Body of pancreas (tissue), 4 donors: ENCODE results near the gene AMMECR1. TPM values are rescaled to one million over a fixed set of nuclear protein-coding genes. Genes with fewer than 3 reads are reported as not detected.

Experiments used
- ATAC-seq: fragments of 150-250 bp; one replicate; pipeline ENCODE4 v1.9.1; 2016
- DNase-seq, 4 donors: peaks; one replicate each; pipeline ENCODE4 v3.0.0-alpha.2; 2019
- H3K27ac ChIP-seq, 4 donors: fragments of 200-600 bp; sonication (generic); 1 replicate in 3 of 4; 2 replicates in 1 of 4; pipeline versions ENCODE4 v1.5.1 to v1.6.1; 2016 to 2019; ENCODE audit warnings: mild to moderate bottlenecking in 1 of 4, mixed read lengths in 1 of 4, moderate library complexity in 1 of 4
- H3K27me3 ChIP-seq, 2 donors: fragments of 200-600 bp; sonication (generic); one replicate each; pipeline ENCODE4 v1.6.0; 2016; ENCODE audit warnings: mild to moderate bottlenecking in 1 of 2
- H3K36me3 ChIP-seq, 2 donors: fragments of 200-600 bp; sonication (generic); replicated peaks in 1 of 2; 2 replicates each; pipeline ENCODE4 v1.5.1; 2016; ENCODE audit warnings: low read depth in 2 of 2; ENCODE audit not compliant: insufficient read depth in 1 of 2
- H3K4me1 ChIP-seq: fragments of 200-600 bp; sonication (generic); one replicate; pipeline ENCODE4 v1.6.0; 2016
- H3K4me3 ChIP-seq, 2 donors: fragments of 200-600 bp; sonication (generic); 1 replicate in 1 of 2; 2 replicates in 1 of 2; pipeline ENCODE4 v1.5.1; 2016 to 2019
- H3K9me3 ChIP-seq, 3 donors: fragments of 200-600 bp; sonication (generic); 1 replicate in 2 of 3; 2 replicates in 1 of 3; pipeline ENCODE4 v1.5.1; 2016
- POLR2A ChIP-seq, 3 donors: fragments of 450-650 bp; IDR thresholded peaks; one replicate each; pipeline ENCODE4 v1.6.1; 2016; ENCODE audit warnings: antibody characterized with exemption in 3 of 3, mild to moderate bottlenecking in 2 of 3
- WGBS, 2 donors: methylation state at CpG; one replicate each; pipeline ENCODE4 v1.1.5; 2017; 5-methylcytosine and 5-hydroxymethylcytosine counted together
- intact Hi-C: fragments of 100-400 bp; cut with DNase I; formaldehyde crosslinking; loops from one replicate; pipeline ENCODE4 v1.15.1; 2023
- total RNA-seq, 2 donors: library from RNA; depleted of rRNA; stranded (reverse); fragments of >200 nt; gene quantifications; one replicate each; pipeline ENCODE4 v1.1.0, GENCODE V29; 2016
- TF ChIP-seq, protein P1 (sequence below), 7 experiments: fragments of 450-650 bp in 4 of 7; fragments of 200-600 bp in 3 of 7; sonication (generic) in 3 of 7; IDR thresholded peaks; one replicate each; pipeline ENCODE4 v1.5.1; 2016 to 2019; ENCODE audit warnings: antibody characterized with exemption in 7 of 7

AMMECR1 gene
- total RNA-seq, 2 donors from 2014 or later = 1.6 to 6.5 TPM

DNA sequence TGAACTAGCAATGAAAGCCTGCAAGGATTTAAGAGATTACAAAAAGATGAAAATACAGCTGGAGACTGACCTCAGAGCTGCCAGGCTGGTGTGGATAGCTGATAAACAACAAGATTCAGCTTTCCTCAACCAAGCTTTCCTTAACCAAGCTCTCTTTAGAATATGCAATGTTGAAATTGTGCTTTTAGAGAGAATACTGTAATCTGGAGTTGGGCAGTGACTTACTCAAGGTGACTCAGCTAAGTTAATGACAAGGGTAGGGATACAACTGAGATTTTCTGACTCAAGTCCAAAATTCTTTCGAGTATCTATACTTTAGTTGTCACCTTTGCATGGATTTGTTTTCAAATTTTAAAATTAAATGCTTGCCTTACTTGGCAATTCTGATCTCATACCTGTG lies 98.0 kb downstream of the AMMECR1 start:
- Histone ChIP-seq H3K4me1 (no peaks in the 10 kb centered on the region), H3K36me3 (no peaks in the 10 kb centered on the region), H3K27ac (no peak overlapping the region), H3K9me3 (no peaks in the 10 kb centered on the region), H3K4me3 (no peak overlapping the region), H3K27me3 (no peaks in the 10 kb centered on the region)
- TF ChIP-seq, protein P1, sequence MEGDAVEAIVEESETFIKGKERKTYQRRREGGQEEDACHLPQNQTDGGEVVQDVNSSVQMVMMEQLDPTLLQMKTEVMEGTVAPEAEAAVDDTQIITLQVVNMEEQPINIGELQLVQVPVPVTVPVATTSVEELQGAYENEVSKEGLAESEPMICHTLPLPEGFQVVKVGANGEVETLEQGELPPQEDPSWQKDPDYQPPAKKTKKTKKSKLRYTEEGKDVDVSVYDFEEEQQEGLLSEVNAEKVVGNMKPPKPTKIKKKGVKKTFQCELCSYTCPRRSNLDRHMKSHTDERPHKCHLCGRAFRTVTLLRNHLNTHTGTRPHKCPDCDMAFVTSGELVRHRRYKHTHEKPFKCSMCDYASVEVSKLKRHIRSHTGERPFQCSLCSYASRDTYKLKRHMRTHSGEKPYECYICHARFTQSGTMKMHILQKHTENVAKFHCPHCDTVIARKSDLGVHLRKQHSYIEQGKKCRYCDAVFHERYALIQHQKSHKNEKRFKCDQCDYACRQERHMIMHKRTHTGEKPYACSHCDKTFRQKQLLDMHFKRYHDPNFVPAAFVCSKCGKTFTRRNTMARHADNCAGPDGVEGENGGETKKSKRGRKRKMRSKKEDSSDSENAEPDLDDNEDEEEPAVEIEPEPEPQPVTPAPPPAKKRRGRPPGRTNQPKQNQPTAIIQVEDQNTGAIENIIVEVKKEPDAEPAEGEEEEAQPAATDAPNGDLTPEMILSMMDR (IDR thresholded peaks at IDR 0.05) = no peak
- no peak for TF ChIP-seq POLR2A (IDR thresholded peaks at IDR 0.05)
- DNase-seq (no peak), ATAC-seq (no peak)
- WGBS, 2 donors = 10 to 35% methylated on average over 1 of the region's 1 CpG
- intact Hi-C loops = no loop called here

DNA sequence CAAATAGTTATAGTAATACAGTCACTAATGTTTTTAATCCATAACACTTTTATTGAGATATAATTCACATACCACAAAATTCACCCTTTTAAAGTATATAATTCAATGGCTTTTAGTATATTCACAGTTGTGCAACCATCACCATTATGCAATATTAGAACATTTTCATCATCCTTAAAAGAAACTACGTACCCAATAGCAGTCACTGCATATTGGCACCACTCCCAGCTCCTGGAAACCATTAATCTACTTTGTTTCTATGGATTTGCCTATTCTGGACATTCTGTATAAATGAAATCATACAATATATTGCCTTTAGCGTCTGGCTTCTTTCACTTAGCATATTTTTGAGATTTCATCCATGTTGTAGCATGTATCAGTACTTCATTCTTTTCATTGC lies 99.3 kb downstream of the AMMECR1 start:
- Histone ChIP-seq H3K27me3 (no peaks in the 10 kb centered on the region), H3K4me1 (no peaks in the 10 kb centered on the region), H3K27ac (no peak overlapping the region), H3K4me3 (no peak overlapping the region), H3K36me3 (no peaks in the 10 kb centered on the region), H3K9me3 (no peaks in the 10 kb centered on the region)
- DNase-seq = no peak
- TF ChIP-seq POLR2A (IDR thresholded peaks at IDR 0.05) = no peak
- TF ChIP-seq, protein P1 (IDR thresholded peaks at IDR 0.05) = no peak
- WGBS, 2 donors = 80 to 96% methylated on average over 2 of the region's 2 CpGs
- ATAC-seq = no peak
- intact Hi-C loops = no loop called here

DNA sequence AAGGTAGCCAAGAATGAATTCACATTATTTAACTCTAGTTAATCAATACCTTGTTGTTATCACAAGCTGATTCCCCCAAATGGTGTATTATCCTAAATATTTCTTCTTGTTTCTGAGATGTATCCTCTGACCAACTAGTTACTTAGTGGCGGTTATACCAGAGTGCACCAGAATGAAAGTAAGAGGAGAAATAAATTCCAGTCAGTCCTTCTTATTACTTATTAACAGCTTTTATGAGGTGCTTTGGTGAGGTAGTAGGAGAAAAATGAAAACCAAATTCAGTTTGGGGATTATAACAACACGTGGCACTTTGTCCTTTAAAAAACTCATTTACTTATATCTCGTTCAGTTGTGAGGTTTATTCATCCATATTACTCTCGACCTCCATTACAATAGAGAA lies 101.9 kb downstream of the AMMECR1 start:
- DNase-seq (no peak), ATAC-seq (peak; percentile 65)
- intact Hi-C loops = no loop called here
- no peak overlapping the region for H3K4me3 ChIP-seq
- no peaks in the 10 kb centered on the region for H3K4me1 ChIP-seq
- H3K36me3 ChIP-seq = no peaks in the 10 kb centered on the region
- TF ChIP-seq POLR2A (IDR thresholded peaks at IDR 0.05) = no peak
- TF ChIP-seq, protein P1 (IDR thresholded peaks at IDR 0.05) = no peak
- 67 to 69% methylated on average over 4 of the region's 4 CpGs for WGBS, 2 donors
- H3K27me3 ChIP-seq = no peaks in the 10 kb centered on the region
- peak overlapping the region in 3 of 4 donors; percentile 36 to 53 (median 43) for H3K27ac ChIP-seq
- H3K9me3 ChIP-seq = no peaks in the 10 kb centered on the region

DNA sequence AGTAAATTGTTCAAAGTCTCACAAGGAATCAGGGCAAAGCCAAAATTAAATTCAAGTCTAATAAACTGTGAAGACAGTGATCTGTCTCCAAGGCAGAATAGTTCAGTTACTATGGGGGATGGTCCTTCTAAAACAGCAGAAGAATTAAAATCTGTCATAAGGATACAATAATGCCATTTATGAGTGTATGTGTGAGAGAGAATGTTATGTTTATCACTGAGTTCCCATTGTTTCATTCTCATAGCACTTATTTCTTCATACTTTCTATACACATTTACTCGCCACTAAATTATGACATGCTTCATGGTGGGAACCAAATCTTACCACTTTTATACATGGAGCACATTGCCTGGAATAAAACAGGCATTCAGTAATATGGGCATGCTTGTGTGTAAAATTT lies 102.5 kb downstream of the AMMECR1 start:
- no peaks in the 10 kb centered on the region for H3K27me3 ChIP-seq

DNA sequence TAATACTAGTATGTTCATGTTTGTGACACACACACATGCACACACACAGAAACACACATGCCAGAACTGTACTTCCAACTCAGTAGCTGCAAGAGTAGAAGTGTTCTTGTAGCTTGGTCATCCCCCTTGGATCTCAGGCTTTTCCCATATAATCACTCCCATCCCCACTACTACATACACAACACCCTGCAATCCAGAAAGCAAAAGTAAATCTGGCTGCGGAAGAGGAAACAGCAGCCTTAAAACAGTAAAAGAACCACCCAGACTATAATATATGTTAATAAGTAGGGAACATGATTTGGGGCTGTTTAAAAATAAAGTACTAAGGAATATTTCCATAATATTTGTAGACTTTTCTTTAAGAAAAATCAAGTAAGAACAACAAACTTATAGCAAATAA lies 103.2 kb downstream of the AMMECR1 start:
- no peaks in the 10 kb centered on the region for H3K4me1 ChIP-seq
- H3K4me3 ChIP-seq = no peak overlapping the region
- ATAC-seq = no peak
- WGBS, 2 donors = 88 to 100% methylated on average over 1 of the region's 1 CpG
- H3K36me3 ChIP-seq = no peaks in the 10 kb centered on the region
- intact Hi-C loops = no loop called here
- H3K9me3 ChIP-seq = no peaks in the 10 kb centered on the region
- H3K27me3 ChIP-seq = no peaks in the 10 kb centered on the region
- no peak overlapping the region for H3K27ac ChIP-seq
- TF ChIP-seq POLR2A (IDR thresholded peaks at IDR 0.05) = no peak
- TF ChIP-seq, protein P1 (IDR thresholded peaks at IDR 0.05) = no peak
- DNase-seq = no peak

More for the DNA sequence above, 102.5 kb downstream of the AMMECR1 start:
- TF ChIP-seq, protein P1 (IDR thresholded peaks at IDR 0.05) = no peak
- no peak for TF ChIP-seq POLR2A (IDR thresholded peaks at IDR 0.05)
- Histone ChIP-seq H3K4me3 (no peak overlapping the region), H3K9me3 (no peaks in the 10 kb centered on the region), H3K27ac (peak overlapping the region in 3 of 4 donors; percentile 36 to 53 (median 43)), H3K4me1 (no peaks in the 10 kb centered on the region), H3K36me3 (no peaks in the 10 kb centered on the region)
- DNase-seq (no peak), ATAC-seq (no peak)
- 89 to 93% methylated on average over 1 of the region's 1 CpG for WGBS, 2 donors
- intact Hi-C loops = no loop called here
